H9 (cell line): ENCODE results near the gene CTCFL. TPM values are rescaled to one million over a fixed set of nuclear protein-coding genes. Genes with fewer than 3 reads are reported as not detected.

Experiments
- DNase-seq: peaks from one replicate; pipeline ENCODE4 v3.0.0-alpha.2; 2017
- H2AFZ ChIP-seq: one replicate; pipeline ENCODE4 v1.6.1; 2013; ENCODE audit warnings: mild to moderate bottlenecking, low read length, control low read depth, moderate library complexity
- H2AK5ac ChIP-seq: 2 replicates; pipeline ENCODE4 v1.6.1; 2013; ENCODE audit warnings: low read length, control low read depth, mixed read lengths; ENCODE audit not compliant: insufficient read length
- H2BK120ac ChIP-seq: one replicate; pipeline ENCODE4 v1.6.1; 2013; ENCODE audit warnings: low read depth, mild to moderate bottlenecking, low read length, control low read depth, inconsistent platforms; ENCODE audit not compliant: poor library complexity, severe bottlenecking
- H2BK12ac ChIP-seq: 2 replicates; pipeline ENCODE4 v1.6.1; 2013; ENCODE audit warnings: low read length, control low read depth, mixed read lengths, low read depth; ENCODE audit not compliant: insufficient read length
- H2BK15ac ChIP-seq: 2 replicates; pipeline ENCODE4 v1.6.1; 2013; ENCODE audit warnings: low read depth, low read length, control low read depth
- H2BK20ac ChIP-seq: one replicate; pipeline ENCODE4 v1.6.1; 2013; ENCODE audit warnings: low read depth, mild to moderate bottlenecking, low read length, control low read depth, inconsistent platforms; ENCODE audit not compliant: poor library complexity, severe bottlenecking
- H2BK5ac ChIP-seq: 2 replicates; pipeline ENCODE4 v1.6.1; 2013; ENCODE audit warnings: low read length, control low read depth, mixed read lengths; ENCODE audit not compliant: insufficient read length
- H3K14ac ChIP-seq: 2 replicates; pipeline ENCODE4 v1.6.1; 2013; ENCODE audit warnings: low read length, control low read depth; ENCODE audit not compliant: insufficient read depth
- H3K18ac ChIP-seq: 2 replicates; pipeline ENCODE4 v1.6.1; 2013; ENCODE audit warnings: low read depth, mild to moderate bottlenecking, mixed read lengths, low read length, control low read depth; ENCODE audit not compliant: insufficient read length
- H3K23ac ChIP-seq: 2 replicates; pipeline ENCODE4 v1.6.1; 2013; ENCODE audit warnings: low read length, control low read depth, mixed read lengths, low read depth; ENCODE audit not compliant: insufficient read length
- H3K23me2 ChIP-seq: 2 replicates; pipeline ENCODE4 v1.6.1; 2013; ENCODE audit warnings: low read depth, mild to moderate bottlenecking, mixed read lengths, low read length, control low read depth; ENCODE audit not compliant: insufficient read length, poor library complexity, severe bottlenecking
- H3K27ac ChIP-seq: 2 replicates; pipeline ENCODE4 v1.5.1; 2013; ENCODE audit warnings: low read length, control low read depth, mixed read lengths, low read depth; ENCODE audit not compliant: insufficient read length
- H3K27me3 ChIP-seq: 2 replicates; pipeline ENCODE4 v1.6.1; 2013; ENCODE audit warnings: low read length, control low read depth, inconsistent platforms; ENCODE audit not compliant: insufficient read depth
- H3K4ac ChIP-seq: 2 replicates; pipeline ENCODE4 v1.6.1; 2013; ENCODE audit warnings: low read depth, mild to moderate bottlenecking, control low read depth, inconsistent platforms, low read length, moderate library complexity
- H3K4me1 ChIP-seq: 2 replicates; pipeline ENCODE4 v1.6.1; 2013; ENCODE audit warnings: low read length, control low read depth, inconsistent platforms; ENCODE audit not compliant: insufficient read depth
- H3K4me2 ChIP-seq: 2 replicates; pipeline ENCODE4 v1.6.1; 2013; ENCODE audit warnings: low read length, control low read depth, mixed read lengths; ENCODE audit not compliant: insufficient read length, insufficient read depth
- H3K56ac ChIP-seq: 2 replicates; pipeline ENCODE4 v1.6.1; 2013; ENCODE audit warnings: low read depth, mild to moderate bottlenecking, mixed read lengths, low read length, control low read depth; ENCODE audit not compliant: insufficient read length
- H3K79me1 ChIP-seq: 2 replicates; pipeline ENCODE4 v1.6.1; 2013; ENCODE audit warnings: low read depth, mild to moderate bottlenecking, moderate library complexity, low read length, control low read depth, inconsistent platforms; ENCODE audit not compliant: insufficient read depth, poor library complexity, severe bottlenecking
- H3K79me2 ChIP-seq: 2 replicates; pipeline ENCODE4 v1.6.1; 2013; ENCODE audit warnings: low read length, control low read depth, inconsistent platforms; ENCODE audit not compliant: insufficient read depth
- H3K9ac ChIP-seq: 2 replicates; pipeline ENCODE4 v1.6.1; 2013; ENCODE audit warnings: low read length, control low read depth, mixed read lengths; ENCODE audit not compliant: insufficient read length; ENCODE audit errors: extremely low read depth
- H3K9me3 ChIP-seq: one replicate; pipeline ENCODE4 v1.6.1; 2013; ENCODE audit warnings: low read depth, low read length, inconsistent platforms; ENCODE audit not compliant: control insufficient read depth
- H3T11ph ChIP-seq: one replicate; pipeline ENCODE4 v1.6.1; 2013; ENCODE audit warnings: mild to moderate bottlenecking, low read length, control low read depth, inconsistent platforms
- H4K20me1 ChIP-seq: one replicate; pipeline ENCODE4 v1.6.1; 2013; ENCODE audit not compliant: control insufficient read depth, insufficient read length, insufficient read depth
- H4K5ac ChIP-seq: 2 replicates; pipeline ENCODE4 v1.6.1; 2013; ENCODE audit warnings: low read depth, mild to moderate bottlenecking, mixed read lengths, low read length, control low read depth; ENCODE audit not compliant: insufficient read length
- H4K8ac ChIP-seq: replicated peaks from 2 replicates; pipeline ENCODE4 v1.6.1; 2013; ENCODE audit warnings: low read length, control low read depth, mixed read lengths, low read depth; ENCODE audit not compliant: insufficient read length
- H4K91ac ChIP-seq: 2 replicates; pipeline ENCODE4 v1.6.1; 2013; ENCODE audit warnings: low read depth, mild to moderate bottlenecking, moderate library complexity, mixed read lengths, low read length, control low read depth; ENCODE audit not compliant: insufficient read length
- H3K27ac Mint-ChIP-seq, 3 experiments: 2 replicates in 2 of 3; 3 replicates in 1 of 3; pipeline ENCODE4 v1.8.0; 2020 to 2021; ENCODE audit warnings: mixed read lengths in 3 of 3, mild to moderate bottlenecking in 1 of 3, moderate library complexity in 1 of 3
- H3K27me3 Mint-ChIP-seq: 2 replicates; pipeline ENCODE4 v1.8.0; 2021; ENCODE audit warnings: low read depth, mild to moderate bottlenecking, moderate library complexity, mixed read lengths
- H3K36me3 Mint-ChIP-seq, 3 experiments: 2 replicates in 2 of 3; 3 replicates in 1 of 3; pipeline ENCODE4 v1.8.0; 2020 to 2021; ENCODE audit warnings: low read depth in 3 of 3, mixed read lengths in 3 of 3; ENCODE audit not compliant: insufficient read depth in 1 of 3
- H3K4me1 Mint-ChIP-seq, 2 experiments: 2 replicates each; pipeline ENCODE4 v1.8.0; 2020; ENCODE audit warnings: mixed read lengths in 2 of 2
- H3K4me3 Mint-ChIP-seq, 2 experiments: 2 replicates in 1 of 2; 3 replicates in 1 of 2; pipeline ENCODE4 v1.8.0; 2020 to 2021; ENCODE audit warnings: mild to moderate bottlenecking in 2 of 2, mixed read lengths in 2 of 2, moderate library complexity in 1 of 2
- H3K9me3 Mint-ChIP-seq, 2 experiments: 2 replicates in 1 of 2; 3 replicates in 1 of 2; pipeline ENCODE4 v1.8.0; 2020; ENCODE audit warnings: mild to moderate bottlenecking in 2 of 2, mixed read lengths in 2 of 2, moderate library complexity in 1 of 2
- WGBS: extraction: QIAGEN DNeasy Blood & Tissue Kit; methylation state at CpG from one replicate; pipeline ENCODE4 v1.1.7; 2013; ENCODE audit warnings: missing lambda C conversion rate, low lambda C conversion rate, mixed read lengths; ENCODE audit not compliant: insufficient read length; ENCODE audit errors: extremely low coverage; 5-methylcytosine and 5-hydroxymethylcytosine counted together
- total RNA-seq: library from RNA; stranded (reverse); gene quantifications from 2 replicates; pipeline ENCODE4 v1.2.1, GENCODE V29; 2021
- TF ChIP-seq, protein P1 (sequence below): fragments of 200-600 bp; sonication (generic); conservative IDR thresholded peaks from 3 replicates; pipeline ENCODE4 v1.8.0; 2021; ENCODE audit warnings: antibody characterized with exemption, mild to moderate bottlenecking

Gene CTCFL
- total RNA-seq, 1 experiment from 2014 or later, result 0.90 TPM

- no peaks in the 10 kb centered on the region for H3K9me3 Mint-ChIP-seq
- DNase-seq, result no peak
- no peaks in the 10 kb centered on the region for H4K20me1 ChIP-seq
- H3K18ac ChIP-seq, result no peak overlapping the region
- no peaks in the 10 kb centered on the region for H3K9me3 ChIP-seq
- no peak overlapping the region for H2BK5ac ChIP-seq
- no peak overlapping the region for H3T11ph ChIP-seq
- no peaks in the 10 kb centered on the region for H3K79me1 ChIP-seq
- H2AFZ ChIP-seq, result no peak overlapping the region
- no peak overlapping the region for H3K9ac ChIP-seq
- no peak overlapping the region for H3K56ac ChIP-seq
- no peaks in the 10 kb centered on the region for H3K23me2 ChIP-seq
- no peak overlapping the region for H4K91ac ChIP-seq
- H2BK120ac ChIP-seq, result no peak overlapping the region
- H3K4me1 ChIP-seq, result no peaks in the 10 kb centered on the region; the same call in 1 of the 2 replicates
- H3K14ac ChIP-seq, result no peak overlapping the region; the same call in 1 of the 2 replicates
- peaks cover 27 to 32% of the 10 kb centered on the region in 2 experiments for H3K4me1 Mint-ChIP-seq
- H3K27me3 Mint-ChIP-seq, result peaks cover 10% of the 10 kb centered on the region
- H3K36me3 Mint-ChIP-seq, result no peaks in the 10 kb centered on the region
- H3K27ac Mint-ChIP-seq, result peak overlapping the region in 1 of 3 experiments; percentile 80; a peak in 1 of 7 replicates
- no peak overlapping the region for H4K5ac ChIP-seq
- no peak overlapping the region for H3K27ac ChIP-seq
- no peak overlapping the region for H4K8ac ChIP-seq
- no peak overlapping the region for H3K4me3 Mint-ChIP-seq
- TF ChIP-seq, protein P1, sequence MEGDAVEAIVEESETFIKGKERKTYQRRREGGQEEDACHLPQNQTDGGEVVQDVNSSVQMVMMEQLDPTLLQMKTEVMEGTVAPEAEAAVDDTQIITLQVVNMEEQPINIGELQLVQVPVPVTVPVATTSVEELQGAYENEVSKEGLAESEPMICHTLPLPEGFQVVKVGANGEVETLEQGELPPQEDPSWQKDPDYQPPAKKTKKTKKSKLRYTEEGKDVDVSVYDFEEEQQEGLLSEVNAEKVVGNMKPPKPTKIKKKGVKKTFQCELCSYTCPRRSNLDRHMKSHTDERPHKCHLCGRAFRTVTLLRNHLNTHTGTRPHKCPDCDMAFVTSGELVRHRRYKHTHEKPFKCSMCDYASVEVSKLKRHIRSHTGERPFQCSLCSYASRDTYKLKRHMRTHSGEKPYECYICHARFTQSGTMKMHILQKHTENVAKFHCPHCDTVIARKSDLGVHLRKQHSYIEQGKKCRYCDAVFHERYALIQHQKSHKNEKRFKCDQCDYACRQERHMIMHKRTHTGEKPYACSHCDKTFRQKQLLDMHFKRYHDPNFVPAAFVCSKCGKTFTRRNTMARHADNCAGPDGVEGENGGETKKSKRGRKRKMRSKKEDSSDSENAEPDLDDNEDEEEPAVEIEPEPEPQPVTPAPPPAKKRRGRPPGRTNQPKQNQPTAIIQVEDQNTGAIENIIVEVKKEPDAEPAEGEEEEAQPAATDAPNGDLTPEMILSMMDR, result no peak
- no peaks in the 10 kb centered on the region for H3K79me2 ChIP-seq
- no peak overlapping the region for H3K4ac ChIP-seq
- no peaks in the 10 kb centered on the region for H3K27me3 ChIP-seq
- H3K23ac ChIP-seq, result no peak overlapping the region
- H3K4me2 ChIP-seq, result no peak overlapping the region
- no CpG with 5 or more reads among the region's 17 CpGs for WGBS
- H2BK20ac ChIP-seq, result no peak overlapping the region
- no peak overlapping the region for H2BK12ac ChIP-seq
- no peak overlapping the region for H2AK5ac ChIP-seq
- H2BK15ac ChIP-seq, result no peak overlapping the region
Observed at GRCh38 chr20:57500962-57501361, 24.0 kb downstream of the CTCFL start.
